Measurements from ENCODE around the gene OS9.

The OS9 gene

DNA sequence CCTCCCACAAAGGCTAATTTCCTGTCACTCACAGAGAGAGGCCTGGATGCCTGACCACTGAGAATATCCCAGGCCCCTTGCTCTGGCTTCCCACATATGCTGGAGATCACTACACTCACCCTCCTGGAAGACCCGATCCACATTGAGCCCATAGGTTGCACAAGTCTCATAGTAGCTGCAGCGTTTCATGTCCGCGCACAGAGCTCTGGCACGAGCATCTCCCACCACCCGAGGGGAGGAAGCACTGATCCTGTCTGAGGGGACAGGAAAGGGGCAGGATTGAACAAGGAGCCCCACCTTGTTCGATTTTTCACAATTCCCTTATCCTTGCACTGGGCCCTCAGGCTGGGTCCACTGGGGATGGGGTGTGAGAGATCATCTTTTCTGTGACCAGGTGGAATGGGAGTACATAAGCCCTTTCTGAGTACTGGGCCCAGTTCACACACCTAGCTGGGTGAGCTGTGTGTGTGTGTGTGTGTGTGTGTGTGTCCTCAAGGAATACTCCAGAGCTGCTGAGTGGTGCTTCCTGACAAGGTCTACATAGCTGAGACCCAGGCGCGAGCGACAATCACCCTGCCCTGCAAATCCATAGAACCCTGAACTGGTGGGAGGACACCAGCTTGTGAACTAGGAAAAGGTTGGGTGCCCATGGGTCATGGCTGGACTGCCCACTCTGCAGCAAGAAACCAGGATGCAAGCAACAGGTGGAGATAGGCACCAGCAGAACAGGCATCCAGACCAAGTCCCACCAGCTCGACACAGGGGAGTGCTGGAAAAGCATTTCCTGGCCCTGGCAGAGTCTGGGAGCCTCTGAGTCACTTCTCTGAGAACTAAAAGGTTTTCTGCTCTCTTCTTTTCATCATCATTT lies 39.0 kb downstream of the OS9 start:
- Histone ChIP-seq H3K36me3 (ENCODE audit: insufficient read depth, low read length) (no peaks in the 10 kb centered on the region), H3K4me1 (ENCODE audit: insufficient read depth, low read length) (peaks cover 19% of the 10 kb centered on the region), H3K9ac (ENCODE audit: low read length) (no peak overlapping the region), H3K27me3 (ENCODE audit: control insufficient read depth in 1 of 2, insufficient read depth in 2 of 2, low read length in 2 of 2) (peaks cover 42 to 43% of the 10 kb centered on the region in 2 donors), H3K9me3 (ENCODE audit: low read length) (no peaks in the 10 kb centered on the region), H3K4me3 (ENCODE audit: low read depth in 1 of 2, low read length in 2 of 2) (no peak overlapping the region), H3K27ac (ENCODE audit: low read depth, low read length) (no peak overlapping the region)

DNA sequence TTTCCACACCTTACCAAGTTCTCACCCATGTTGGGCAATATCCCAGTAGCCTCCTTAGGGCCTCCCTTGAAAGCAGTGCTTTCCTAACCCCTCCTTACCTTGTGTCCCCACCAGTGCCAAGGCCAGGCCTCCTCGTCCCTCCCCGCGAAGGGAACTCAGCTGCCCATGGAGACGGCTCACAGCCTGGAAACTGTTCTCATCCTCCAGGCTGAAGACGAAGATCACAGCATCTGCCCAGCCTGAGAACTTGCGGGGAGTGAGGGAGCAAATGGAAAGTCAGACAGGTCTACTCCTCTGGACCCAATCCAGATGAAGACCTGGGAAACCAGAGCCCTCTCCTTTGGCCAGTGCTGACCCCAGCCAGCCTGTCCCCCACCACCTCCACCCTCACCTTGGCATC lies 40.0 kb downstream of the OS9 start:
- no peak overlapping the region for H3K9ac ChIP-seq (ENCODE audit: low read length)
- peaks cover 19% of the 10 kb centered on the region for H3K4me1 ChIP-seq (ENCODE audit: insufficient read depth, low read length)
- no peak overlapping the region for H3K4me3 ChIP-seq (ENCODE audit: low read depth in 1 of 2, low read length in 2 of 2)

DNA sequence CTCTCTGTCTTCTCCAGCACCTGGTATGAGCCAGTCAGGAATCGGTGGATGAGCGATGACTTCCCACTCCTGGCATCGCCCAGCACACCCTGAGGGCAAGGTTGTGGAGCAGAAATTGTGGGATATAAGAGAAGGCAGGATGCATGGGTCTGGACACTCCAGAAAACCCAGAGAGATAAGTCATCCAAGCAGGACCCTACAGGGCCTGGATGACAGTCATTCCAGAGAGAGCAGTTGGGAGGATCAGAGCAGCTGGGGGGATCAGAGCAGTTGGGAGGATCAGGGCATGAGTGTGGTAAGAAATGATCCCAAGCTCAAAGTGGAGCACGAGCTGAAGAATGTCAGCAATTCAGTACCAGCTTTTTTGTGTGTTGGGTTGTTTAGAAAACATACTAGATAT lies 40.7 kb downstream of the OS9 start:
- Histone ChIP-seq H3K27ac (ENCODE audit: low read depth, low read length) (no peak overlapping the region), H3K4me3 (ENCODE audit: low read depth in 1 of 2, low read length in 2 of 2) (no peak overlapping the region), H3K27me3 (ENCODE audit: control insufficient read depth in 1 of 2, insufficient read depth in 2 of 2, low read length in 2 of 2) (peaks cover 50 to 54% of the 10 kb centered on the region in 2 donors), H3K9me3 (ENCODE audit: low read length) (no peaks in the 10 kb centered on the region), H3K36me3 (ENCODE audit: insufficient read depth, low read length) (no peaks in the 10 kb centered on the region), H3K9ac (ENCODE audit: low read length) (no peak overlapping the region), H3K4me1 (ENCODE audit: insufficient read depth, low read length) (peaks cover 19% of the 10 kb centered on the region)

More for the DNA sequence above, 40.0 kb downstream of the OS9 start:
- Histone ChIP-seq H3K27ac (ENCODE audit: low read depth, low read length) (no peak overlapping the region), H3K36me3 (ENCODE audit: insufficient read depth, low read length) (no peaks in the 10 kb centered on the region), H3K9me3 (ENCODE audit: low read length) (no peaks in the 10 kb centered on the region), H3K27me3 (ENCODE audit: control insufficient read depth in 1 of 2, insufficient read depth in 2 of 2, low read length in 2 of 2) (peaks cover 43 to 47% of the 10 kb centered on the region in 2 donors)

DNA sequence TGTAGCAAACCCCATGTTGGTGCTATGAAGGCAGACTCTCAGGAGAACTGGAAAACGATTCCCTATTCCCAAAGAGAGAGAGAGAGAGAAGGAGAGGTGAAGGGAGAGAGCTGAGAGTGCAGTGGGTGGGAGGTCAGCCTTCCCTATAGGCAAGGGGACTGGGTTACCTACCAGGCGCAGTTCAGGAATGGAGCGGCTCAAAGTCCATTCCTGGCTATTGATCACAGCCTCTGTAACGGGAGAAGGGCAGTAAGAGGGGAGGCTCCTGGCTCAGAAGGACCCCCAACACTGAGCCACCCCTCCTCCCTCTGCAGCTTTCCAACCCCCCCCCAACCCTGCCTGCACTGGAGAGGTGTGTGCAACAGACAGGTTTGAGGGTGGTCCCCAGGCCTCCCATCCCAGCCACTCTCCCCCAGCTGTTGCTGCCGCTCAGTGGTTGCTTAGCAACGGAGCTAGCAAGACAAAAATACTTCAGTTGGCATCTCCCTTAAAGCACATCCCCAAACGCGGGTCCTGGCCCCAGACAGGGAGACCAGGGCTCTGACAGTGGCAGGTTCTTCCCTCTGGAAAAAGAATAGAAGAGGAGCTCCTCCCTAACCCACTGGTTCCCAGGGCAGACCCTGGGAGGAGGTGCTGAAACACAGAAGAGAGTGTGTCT lies 41.4 kb downstream of the OS9 start:
- H3K27me3 ChIP-seq (ENCODE audit: control insufficient read depth in 1 of 2, insufficient read depth in 2 of 2, low read length in 2 of 2), result peaks cover 53 to 61% of the 10 kb centered on the region in 2 donors
- no peaks in the 10 kb centered on the region for H3K36me3 ChIP-seq (ENCODE audit: insufficient read depth, low read length)
- H3K4me3 ChIP-seq (ENCODE audit: low read depth in 1 of 2, low read length in 2 of 2), result no peak overlapping the region
- no peak overlapping the region for H3K27ac ChIP-seq (ENCODE audit: low read depth, low read length)
- H3K9me3 ChIP-seq (ENCODE audit: low read length), result no peaks in the 10 kb centered on the region
- H3K9ac ChIP-seq (ENCODE audit: low read length), result no peak overlapping the region
- H3K4me1 ChIP-seq (ENCODE audit: insufficient read depth, low read length), result peaks cover 19% of the 10 kb centered on the region

DNA sequence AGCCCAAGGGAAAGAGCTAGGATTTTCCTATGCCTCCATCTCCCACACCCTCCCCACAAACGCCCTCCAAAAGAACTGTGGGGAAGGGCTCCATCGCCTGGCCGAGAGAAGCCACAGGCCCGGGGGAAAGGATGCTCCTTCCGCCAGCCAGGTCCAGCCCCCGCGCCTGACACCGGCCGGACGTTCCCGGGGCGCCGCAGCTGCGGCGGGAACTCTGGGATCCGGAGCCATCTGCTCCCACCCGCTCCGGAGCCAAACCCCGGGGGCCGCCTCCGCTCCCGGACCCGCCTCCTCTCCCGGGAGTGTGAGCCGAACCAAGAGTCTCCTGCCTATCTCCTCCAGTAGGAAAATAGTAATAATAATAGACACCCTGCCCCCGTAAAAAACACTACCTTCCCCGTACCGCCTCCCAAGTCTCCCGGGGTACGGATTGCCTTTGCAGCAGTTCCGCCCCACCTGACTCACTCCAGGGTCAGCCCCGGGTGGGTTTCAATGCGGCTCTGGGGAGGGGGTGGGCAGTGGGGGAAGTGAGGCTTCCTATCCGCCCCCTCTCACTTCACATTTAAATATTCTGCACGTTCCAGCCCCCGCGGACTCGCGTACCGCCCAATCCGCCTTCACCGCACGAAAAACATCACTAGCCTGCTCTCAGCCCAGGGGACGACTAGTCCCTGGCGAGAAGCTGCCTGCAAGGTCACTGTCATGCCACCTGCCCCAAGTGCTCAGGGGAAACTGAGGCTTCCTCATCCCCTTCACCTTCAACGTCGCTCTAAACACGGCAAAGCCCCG lies 42.2 kb downstream of the OS9 start:
- Histone ChIP-seq H3K27me3 (ENCODE audit: control insufficient read depth in 1 of 2, insufficient read depth in 2 of 2, low read length in 2 of 2) (peaks cover 53 to 61% of the 10 kb centered on the region in 2 donors), H3K4me3 (ENCODE audit: low read depth in 1 of 2, low read length in 2 of 2) (no peak overlapping the region), H3K9ac (ENCODE audit: low read length) (no peak overlapping the region)

DNA sequence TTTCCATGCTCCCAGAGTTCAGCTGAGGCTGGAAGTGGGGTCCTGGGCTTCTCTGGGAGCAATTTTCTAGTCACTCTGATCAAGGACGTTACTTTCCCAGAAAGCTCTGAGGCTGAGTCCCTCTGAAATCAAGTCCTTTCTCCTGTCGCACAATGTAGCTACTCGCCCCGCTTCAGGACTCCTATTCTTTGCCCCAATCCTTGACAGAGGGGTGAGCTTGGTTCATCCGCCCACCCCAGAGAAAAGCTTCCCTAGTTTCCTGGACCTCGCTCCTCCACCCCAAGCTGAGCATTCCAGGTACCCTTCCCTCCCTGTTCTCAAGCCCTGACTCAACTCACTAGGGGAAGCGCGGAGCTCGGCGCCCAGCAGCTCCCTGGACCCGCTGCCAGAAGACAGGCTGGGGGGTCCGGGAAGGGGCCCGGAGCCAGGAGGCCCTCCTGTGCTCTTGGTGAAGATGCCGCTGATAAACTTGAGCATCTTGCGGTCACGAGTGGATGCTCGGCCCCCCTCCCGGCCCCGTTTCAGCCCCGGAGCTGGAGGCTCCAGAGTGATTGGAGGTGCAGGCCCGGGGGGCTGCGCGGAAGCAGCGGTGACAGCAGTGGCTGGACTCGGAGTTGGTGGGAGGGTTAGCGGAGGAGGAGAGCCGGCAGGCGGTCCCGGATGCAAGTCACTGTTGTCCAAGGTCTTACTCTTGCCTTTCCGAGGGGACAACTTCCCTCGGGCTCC lies 43.0 kb downstream of the OS9 start:
- Histone ChIP-seq H3K27ac (ENCODE audit: low read depth, low read length) (no peak overlapping the region), H3K36me3 (ENCODE audit: insufficient read depth, low read length) (no peaks in the 10 kb centered on the region), H3K9me3 (ENCODE audit: low read length) (no peaks in the 10 kb centered on the region), H3K9ac (ENCODE audit: low read length) (no peak overlapping the region), H3K4me3 (ENCODE audit: low read depth in 1 of 2, low read length in 2 of 2) (peak overlapping the region in 1 of 2 donors; percentile 35), H3K4me1 (ENCODE audit: insufficient read depth, low read length) (peaks cover 19% of the 10 kb centered on the region), H3K27me3 (ENCODE audit: control insufficient read depth in 1 of 2, insufficient read depth in 2 of 2, low read length in 2 of 2) (peaks cover 53 to 61% of the 10 kb centered on the region in 2 donors)

More for the DNA sequence above, 42.2 kb downstream of the OS9 start:
- peaks cover 19% of the 10 kb centered on the region for H3K4me1 ChIP-seq (ENCODE audit: insufficient read depth, low read length)
- H3K36me3 ChIP-seq (ENCODE audit: insufficient read depth, low read length), result no peaks in the 10 kb centered on the region
- H3K9me3 ChIP-seq (ENCODE audit: low read length), result no peaks in the 10 kb centered on the region
- H3K27ac ChIP-seq (ENCODE audit: low read depth, low read length), result no peak overlapping the region

DNA sequence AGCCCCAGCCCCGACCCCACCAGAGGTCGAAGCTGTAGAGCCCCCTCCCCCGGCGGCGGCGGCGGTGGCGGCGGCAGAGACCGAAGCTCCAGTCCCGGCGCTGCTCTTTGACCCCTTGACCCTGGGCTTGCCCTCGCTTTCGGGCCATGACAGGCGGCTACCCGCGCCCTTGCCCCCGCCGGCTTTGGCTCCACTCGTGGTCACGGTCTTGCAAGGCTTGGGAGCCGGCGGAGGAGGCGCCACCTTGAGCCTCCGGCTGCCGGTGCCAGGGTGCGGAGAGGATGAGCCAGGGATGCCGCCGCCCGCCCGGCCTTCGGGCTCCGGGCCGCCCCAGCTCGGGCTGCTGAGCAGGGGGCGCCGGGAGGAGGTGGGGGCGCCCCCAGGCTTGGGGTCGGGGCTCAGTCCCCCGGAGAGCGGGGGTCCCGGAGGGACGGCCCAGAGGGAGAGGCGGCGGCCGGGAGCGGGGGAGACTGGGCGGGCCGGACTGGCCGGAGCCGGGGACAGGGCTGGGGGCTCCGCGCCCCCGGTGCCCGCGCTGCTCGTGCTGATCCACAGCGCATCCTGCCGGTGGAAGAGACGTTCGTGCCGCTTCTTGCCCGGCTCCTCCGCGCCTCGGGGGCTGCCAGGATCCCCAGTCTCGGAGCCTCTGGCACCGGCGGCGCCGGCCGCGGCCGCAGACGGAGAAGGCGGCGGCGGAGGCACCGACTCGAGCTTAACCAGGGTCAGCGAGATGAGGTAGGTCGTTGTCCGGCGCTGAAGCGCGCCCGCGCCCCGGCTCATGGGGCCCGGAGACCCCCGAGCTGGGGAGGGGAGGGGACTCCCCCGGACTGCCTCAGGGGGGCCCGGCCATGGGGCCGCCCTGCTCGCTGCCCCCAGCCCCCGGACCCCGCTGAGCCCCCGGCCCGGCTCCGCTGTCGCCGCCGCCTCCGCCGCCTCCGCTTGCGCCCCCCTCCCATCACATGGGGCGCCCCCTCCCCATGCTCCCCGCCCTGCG lies 43.8 kb downstream of the OS9 start:
- no peaks in the 10 kb centered on the region for H3K36me3 ChIP-seq (ENCODE audit: insufficient read depth, low read length)
- H3K9me3 ChIP-seq (ENCODE audit: low read length), result no peaks in the 10 kb centered on the region
- no peak overlapping the region for H3K9ac ChIP-seq (ENCODE audit: low read length)
- H3K27ac ChIP-seq (ENCODE audit: low read depth, low read length), result no peak overlapping the region
- peaks cover 19% of the 10 kb centered on the region for H3K4me1 ChIP-seq (ENCODE audit: insufficient read depth, low read length)
- peaks cover 53 to 61% of the 10 kb centered on the region in 2 donors for H3K27me3 ChIP-seq (ENCODE audit: control insufficient read depth in 1 of 2, insufficient read depth in 2 of 2, low read length in 2 of 2)
- H3K4me3 ChIP-seq (ENCODE audit: low read depth in 1 of 2, low read length in 2 of 2), result peak overlapping the region in 1 of 2 donors; percentile 35

DNA sequence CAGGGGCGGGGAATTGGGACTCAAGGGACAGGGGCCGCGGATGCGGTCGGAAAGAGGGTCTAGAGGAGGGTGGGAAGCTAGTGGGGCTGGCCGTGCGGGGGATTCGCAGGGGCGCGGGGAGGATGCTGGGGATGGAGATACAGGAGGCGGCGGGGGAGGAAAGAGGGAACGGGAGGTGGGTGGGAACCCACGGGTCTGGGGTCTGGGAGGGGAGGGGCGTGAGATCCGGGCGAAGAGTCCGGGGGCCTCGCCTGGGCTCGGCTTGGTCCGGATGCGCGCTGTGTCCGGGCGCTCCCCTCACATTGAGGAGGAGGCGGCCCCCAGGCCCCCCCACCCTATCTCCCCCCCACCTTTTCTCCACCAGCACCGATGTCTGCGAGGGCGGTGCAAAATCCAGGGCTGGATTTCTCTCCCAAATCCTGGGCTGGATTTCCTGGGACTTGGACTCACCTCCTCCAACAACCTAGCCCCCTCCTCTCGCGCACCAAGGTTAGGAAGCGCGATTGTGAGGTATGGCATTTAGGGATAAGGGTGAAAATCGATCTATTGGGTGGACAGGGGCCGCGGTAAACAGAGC lies 44.8 kb downstream of the OS9 start, which contains the start of gene AGAP2:
Gene AGAP2, minus strand, starts transcription at position 82 of the 577 bp plus-strand sequence. CDS start 496 bp downstream, outside the sequence.
- Histone ChIP-seq H3K27ac (ENCODE audit: low read depth, low read length) (no peak within 1 kb of the TSS), H3K4me1 (ENCODE audit: insufficient read depth, low read length) (peaks cover 19% of the 10 kb centered on the region), H3K27me3 (ENCODE audit: control insufficient read depth in 1 of 2, insufficient read depth in 2 of 2, low read length in 2 of 2) (peaks cover 47 to 61% of the 10 kb centered on the region in 2 donors), H3K36me3 (ENCODE audit: insufficient read depth, low read length) (no peaks in the 10 kb centered on the region), H3K4me3 (ENCODE audit: low read depth in 1 of 2, low read length in 2 of 2) (peak within 1 kb of the TSS in 1 of 2 donors; percentile 35), H3K9ac (ENCODE audit: low read length) (no peak within 1 kb of the TSS), H3K9me3 (ENCODE audit: low read length) (no peaks in the 10 kb centered on the region)

DNA sequence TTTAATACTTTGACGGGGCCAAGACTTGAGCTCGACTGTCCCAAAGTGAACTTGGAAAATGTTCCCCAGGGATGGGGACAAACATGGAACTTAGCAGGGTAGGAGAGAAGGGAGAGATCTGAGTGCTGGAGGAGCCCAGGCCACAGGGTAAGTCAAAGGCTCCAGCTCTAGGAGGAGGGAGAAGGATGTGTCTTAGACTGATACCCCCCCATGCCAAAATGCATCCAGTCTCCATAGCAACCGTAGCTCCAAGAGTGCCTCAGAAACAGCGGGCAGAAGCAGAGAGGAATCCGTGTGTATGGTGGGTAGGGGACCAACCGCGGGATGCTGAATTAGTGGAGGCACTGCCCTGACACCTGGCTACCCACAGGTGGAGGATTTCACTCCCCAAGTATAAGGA lies 45.5 kb downstream of the OS9 start:
- no peaks in the 10 kb centered on the region for H3K9me3 ChIP-seq (ENCODE audit: low read length)
- H3K4me1 ChIP-seq (ENCODE audit: insufficient read depth, low read length), result peaks cover 25% of the 10 kb centered on the region
- no peak overlapping the region for H3K4me3 ChIP-seq (ENCODE audit: low read depth in 1 of 2, low read length in 2 of 2)
- H3K27me3 ChIP-seq (ENCODE audit: control insufficient read depth in 1 of 2, insufficient read depth in 2 of 2, low read length in 2 of 2), result peaks cover 41 to 57% of the 10 kb centered on the region in 2 donors
- H3K9ac ChIP-seq (ENCODE audit: low read length), result no peak overlapping the region
- H3K27ac ChIP-seq (ENCODE audit: low read depth, low read length), result no peak overlapping the region
- H3K36me3 ChIP-seq (ENCODE audit: insufficient read depth, low read length), result no peaks in the 10 kb centered on the region
